GM23338 (cell line): Measurements from ENCODE around the gene KLK7. TPM values are rescaled to one million over a fixed set of nuclear protein-coding genes. Genes with fewer than 3 reads are reported as not detected.

Experiments
- ATAC-seq: fragments of 200-7000 bp; cut with Tn5 transposase; 3 replicates; pipeline ENCODE4 v1.9.1; 2020
- DNase-seq: peaks from one replicate; pipeline ENCODE4 v3.0.0-alpha.2; 2015; ENCODE audit warnings: low spot score
- H2AFZ ChIP-seq: fragments of 200-600 bp; sonication (generic); 2 replicates; pipeline ENCODE4 v1.8.0; 2016; ENCODE audit warnings: antibody characterized with exemption, mild to moderate bottlenecking, moderate library complexity
- H3F3A ChIP-seq: fragments of 200-600 bp; sonication (generic); replicated peaks from 2 replicates; pipeline ENCODE4 v1.8.0; 2017; ENCODE audit warnings: antibody characterized with exemption, mixed run types, low read depth
- H3K27ac ChIP-seq: fragments of 200-600 bp; sonication (generic); 2 replicates; pipeline ENCODE4 v1.6.1; 2016; ENCODE audit warnings: low read depth
- H3K27me3 ChIP-seq: fragments of 200-600 bp; sonication (generic); 2 replicates; pipeline ENCODE4 v1.8.0; 2016; ENCODE audit warnings: mild to moderate bottlenecking, mixed run types, moderate library complexity; ENCODE audit not compliant: insufficient read depth
- H3K36me3 ChIP-seq: fragments of 200-600 bp; sonication (generic); 2 replicates; pipeline ENCODE4 v1.8.0; 2016; ENCODE audit warnings: mild to moderate bottlenecking; ENCODE audit not compliant: insufficient read depth
- H3K4me1 ChIP-seq: fragments of 200-600 bp; sonication (generic); 2 replicates; pipeline ENCODE4 v1.8.0; 2016; ENCODE audit warnings: mild to moderate bottlenecking, moderate library complexity; ENCODE audit not compliant: insufficient read depth
- H3K4me2 ChIP-seq: fragments of 200-600 bp; sonication (generic); 2 replicates; pipeline ENCODE4 v1.7.1; 2017; ENCODE audit warnings: mixed run types
- H3K4me3 ChIP-seq: fragments of 200-600 bp; sonication (generic); 2 replicates; pipeline ENCODE4 v1.6.1; 2016; ENCODE audit warnings: mixed run types
- H3K79me2 ChIP-seq: fragments of 200-600 bp; sonication (generic); replicated peaks from 2 replicates; pipeline ENCODE4 v1.8.0; 2017; ENCODE audit warnings: mild to moderate bottlenecking; ENCODE audit not compliant: insufficient read depth
- H3K9me2 ChIP-seq: fragments of 200-600 bp; sonication (generic); 2 replicates; pipeline ENCODE4 v1.8.0; 2017; ENCODE audit not compliant: insufficient read depth
- H4K20me1 ChIP-seq: fragments of 200-600 bp; sonication (generic); replicated peaks from 2 replicates; pipeline ENCODE4 v1.8.0; 2017; ENCODE audit warnings: mild to moderate bottlenecking; ENCODE audit not compliant: insufficient read depth
- H3K27ac Mint-ChIP-seq: 2 replicates; pipeline ENCODE4 v1.8.0; 2020; ENCODE audit warnings: inconsistent platforms, mild to moderate bottlenecking, moderate library complexity, mixed read lengths
- H3K27me3 Mint-ChIP-seq: 3 replicates; pipeline ENCODE4 v1.8.0; 2022; ENCODE audit warnings: low read depth, mild to moderate bottlenecking, moderate library complexity, mixed read lengths, inconsistent platforms; ENCODE audit not compliant: insufficient read depth, poor library complexity
- H3K36me3 Mint-ChIP-seq: 3 replicates; pipeline ENCODE4 v1.8.0; 2021; ENCODE audit warnings: low read depth, mild to moderate bottlenecking, inconsistent platforms, moderate library complexity, mixed read lengths
- H3K4me1 Mint-ChIP-seq: 3 replicates; pipeline ENCODE4 v1.8.0; 2020; ENCODE audit warnings: mild to moderate bottlenecking, inconsistent platforms, mixed read lengths
- H3K4me3 Mint-ChIP-seq: 3 replicates; pipeline ENCODE4 v1.8.0; 2021; ENCODE audit warnings: moderate library complexity, mild to moderate bottlenecking, inconsistent platforms, mixed read lengths
- H3K9me3 Mint-ChIP-seq: 3 replicates; pipeline ENCODE4 v1.8.0; 2020; ENCODE audit warnings: moderate library complexity, mild to moderate bottlenecking, inconsistent platforms, mixed read lengths
- CTCF ChIP-seq, 2 experiments: fragments of 200-600 bp in 1 of 2; sonication (generic) in 1 of 2; conservative IDR thresholded peaks; 2 replicates each; pipeline versions ENCODE4 v1.5.1 to v1.6.1; 2016 to 2017; ENCODE audit warnings: antibody characterized with exemption in 2 of 2, low read depth in 2 of 2, mild to moderate bottlenecking in 2 of 2, moderate library complexity in 1 of 2
- ETS1 ChIP-seq: IDR thresholded peaks from 2 replicates; pipeline ENCODE4 v1.6.1; 2016; ENCODE audit warnings: antibody characterized with exemption
- EZH2 ChIP-seq: fragments of 200-600 bp; sonication (generic); IDR thresholded peaks from one replicate; pipeline ENCODE4 v1.8.0; 2017; ENCODE audit warnings: antibody characterized with exemption, mild to moderate bottlenecking, low read depth; ENCODE audit not compliant: unreplicated experiment
- JUNB ChIP-seq: IDR thresholded peaks from one replicate; pipeline ENCODE4 v1.6.1; 2016; ENCODE audit warnings: antibody characterized with exemption; ENCODE audit not compliant: unreplicated experiment
- NANOG ChIP-seq: IDR thresholded peaks from 2 replicates; pipeline ENCODE4 v1.6.1; 2016; ENCODE audit warnings: antibody characterized with exemption, borderline replicate concordance
- POLR2AphosphoS5 ChIP-seq: IDR thresholded peaks from 2 replicates; pipeline ENCODE4 v1.6.1; 2016; ENCODE audit warnings: antibody characterized with exemption, low read depth
- REST ChIP-seq: IDR thresholded peaks from one replicate; pipeline ENCODE4 v1.6.1; 2018; ENCODE audit warnings: antibody characterized with exemption; ENCODE audit not compliant: unreplicated experiment
- STAT1 ChIP-seq: IDR thresholded peaks from one replicate; pipeline ENCODE4 v1.6.1; 2016; ENCODE audit warnings: antibody characterized with exemption; ENCODE audit not compliant: unreplicated experiment
- ZNF114 ChIP-seq: fragments of 250-450 bp; sonication (Bioruptor Pico); IDR thresholded peaks from 2 replicates; pipeline ENCODE4 v1.5.0; 2020; ENCODE audit warnings: mild to moderate bottlenecking, moderate library complexity
- polyA plus RNA-seq: library from polyadenylated mRNA; unstranded; fragments of >200 nt; fragmentation: Nextera tagmentation; extraction: Ambion mirVana; gene quantifications from 2 replicates; pipeline ENCODE4 v1.2.1, GENCODE V29; 2016
- total RNA-seq: library from RNA; depleted of rRNA; stranded (reverse); fragments of >200 nt; shearing (Covaris generic); gene quantifications from 2 replicates; pipeline ENCODE4 v1.2.3, GENCODE V29; 2014

KLK7 gene
- total and polyA plus RNA-seq, 2 experiments from 2014 or later, result 1.1 to 1.4 TPM

- Histone ChIP-seq H3F3A (no peaks in the 10 kb centered on the region), H3K27me3 (no peaks in the 10 kb centered on the region), H3K4me3 (no peak overlapping the region), H3K27ac (no peak overlapping the region), H2AFZ (no peak overlapping the region), H3K36me3 (no peaks in the 10 kb centered on the region), H3K4me1 (no peaks in the 10 kb centered on the region; the same call in 1 of the 2 replicates), H3K9me2 (peaks cover 7% of the 10 kb centered on the region; the same call in 1 of the 2 replicates), H4K20me1 (no peaks in the 10 kb centered on the region), H3K79me2 (no peaks in the 10 kb centered on the region), H3K4me2 (no peak overlapping the region)
- Mint-ChIP-seq H3K4me3 (no peak overlapping the region), H3K36me3 (peaks cover 3% of the 10 kb centered on the region; the same call in 1 of the 3 replicates), H3K4me1 (peaks cover 39% of the 10 kb centered on the region), H3K27me3 (peaks cover 22% of the 10 kb centered on the region), H3K9me3 (no peaks in the 10 kb centered on the region; the same call in 2 of the 3 replicates), H3K27ac (no peak overlapping the region)
- no peak for ATAC-seq
- no peak for DNase-seq
- no peak for TF ChIP-seq JUNB
- no peak for TF ChIP-seq CTCF (conservative IDR thresholded peaks at IDR 0.05; ENCODE audit: low read depth in 2 of 2)
- no peak for TF ChIP-seq NANOG
- TF ChIP-seq ZNF114 (CRISPR knock-in tag), result no peak
- TF ChIP-seq REST, result no peak
- TF ChIP-seq EZH2, result no peak
Measured at GRCh38 chr19:51027873-51028272, 44.2 kb upstream of the KLK7 start.

GRCh38 chr19:51027126-51027806, 43.5 kb upstream of the KLK7 start:
- Mint-ChIP-seq H3K9me3 (no peaks in the 10 kb centered on the region; the same call in 2 of the 3 replicates), H3K4me3 (no peak overlapping the region; the same call in 2 of the 3 replicates), H3K36me3 (peaks cover 3% of the 10 kb centered on the region; the same call in 1 of the 3 replicates), H3K27ac (no peak overlapping the region), H3K4me1 (peaks cover 39% of the 10 kb centered on the region), H3K27me3 (peaks cover 24% of the 10 kb centered on the region)
- H2AFZ ChIP-seq, result no peak overlapping the region; the same call in 1 of the 2 replicates
- H3F3A ChIP-seq, result no peaks in the 10 kb centered on the region
- peaks cover 7% of the 10 kb centered on the region; the same call in 1 of the 2 replicates for H3K9me2 ChIP-seq
- H3K36me3 ChIP-seq, result no peaks in the 10 kb centered on the region
- no peaks in the 10 kb centered on the region; the same call in 1 of the 2 replicates for H3K4me1 ChIP-seq
- H3K27ac ChIP-seq, result no peak overlapping the region
- no peaks in the 10 kb centered on the region for H3K27me3 ChIP-seq
- DNase-seq, result no peak
- H3K4me2 ChIP-seq, result no peak overlapping the region
- H3K79me2 ChIP-seq, result no peaks in the 10 kb centered on the region
- peak; percentile 19; the same call in 2 of the 3 replicates for ATAC-seq
- no peak overlapping the region for H3K4me3 ChIP-seq
- no peaks in the 10 kb centered on the region for H4K20me1 ChIP-seq
- TF ChIP-seq REST (no peak), STAT1 (no peak), CTCF (conservative IDR thresholded peaks at IDR 0.05; ENCODE audit: low read depth in 2 of 2) (no peak), EZH2 (no peak), POLR2AphosphoS5 (no peak), ETS1 (no peak)
